ENCODE data around the gene PTPN1. TPM values are rescaled to one million over a fixed set of nuclear protein-coding genes. Genes with fewer than 3 reads are reported as not detected.
"Not testable (repeated sequence)": the region's sequence is repeated elsewhere in the genome, so short reads cannot be mapped to it uniquely, and the experiment has no call there.

PTPN1 gene
- total RNA-seq, 2 donors from 2014 or later: 52.6 to 113 TPM

DNA sequence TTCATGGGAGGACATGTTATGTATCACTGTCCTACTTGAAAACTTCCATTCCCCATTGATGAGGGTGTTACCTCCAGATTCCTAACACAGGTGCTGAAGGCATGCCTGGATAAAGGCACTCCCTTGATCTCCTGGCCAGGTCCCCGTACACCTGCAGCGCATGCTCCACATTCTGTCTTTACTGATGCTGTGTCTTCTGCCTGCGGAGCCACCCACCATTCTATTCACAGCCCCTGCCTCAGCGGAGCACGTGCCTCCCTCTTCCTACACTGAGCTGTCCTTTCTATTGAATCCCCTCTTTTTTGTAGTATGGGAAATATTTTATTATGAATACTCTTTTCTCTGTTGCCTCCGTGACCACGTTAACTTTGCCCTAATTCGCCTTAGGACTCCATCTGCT, 25.0 kb downstream of the PTPN1 start:
- Mint-ChIP-seq H3K36me3 (peaks cover 0 to 7% of the 10 kb centered on the region in 2 donors), H3K9me3 (no peaks in the 10 kb centered on the region), H3K27ac (peak overlapping the region in 1 of 2 donors; percentile 83)
- no peak for ATAC-seq
- DNase-seq (ENCODE audit: low spot score in 2 of 2): no peak

DNA sequence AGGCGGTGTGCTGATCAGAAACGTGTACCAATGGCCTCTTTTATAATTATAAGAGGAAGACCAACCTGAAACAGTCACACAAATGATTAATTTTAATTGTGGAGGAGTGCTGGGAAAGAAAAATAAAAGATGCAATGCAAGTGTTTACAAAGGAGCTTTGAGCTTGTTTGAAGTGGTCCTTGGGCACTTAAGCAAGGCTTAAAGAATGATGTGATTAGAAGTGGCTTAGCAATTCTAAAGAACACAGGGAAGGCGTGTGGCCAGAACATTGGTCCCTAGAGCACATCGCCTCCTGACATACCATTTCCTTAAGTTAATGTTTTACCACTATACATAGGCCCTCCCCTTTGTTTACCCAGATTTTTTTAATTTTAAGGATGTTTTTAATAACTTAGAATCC, 26.1 kb downstream of the PTPN1 start:
- peaks cover 0 to 18% of the 10 kb centered on the region in 2 donors for H3K36me3 Mint-ChIP-seq
- no peak for ATAC-seq
- H3K27ac Mint-ChIP-seq: no peak overlapping the region
- no peak for DNase-seq (ENCODE audit: low spot score in 2 of 2)
- H3K9me3 Mint-ChIP-seq: no peaks in the 10 kb centered on the region

DNA sequence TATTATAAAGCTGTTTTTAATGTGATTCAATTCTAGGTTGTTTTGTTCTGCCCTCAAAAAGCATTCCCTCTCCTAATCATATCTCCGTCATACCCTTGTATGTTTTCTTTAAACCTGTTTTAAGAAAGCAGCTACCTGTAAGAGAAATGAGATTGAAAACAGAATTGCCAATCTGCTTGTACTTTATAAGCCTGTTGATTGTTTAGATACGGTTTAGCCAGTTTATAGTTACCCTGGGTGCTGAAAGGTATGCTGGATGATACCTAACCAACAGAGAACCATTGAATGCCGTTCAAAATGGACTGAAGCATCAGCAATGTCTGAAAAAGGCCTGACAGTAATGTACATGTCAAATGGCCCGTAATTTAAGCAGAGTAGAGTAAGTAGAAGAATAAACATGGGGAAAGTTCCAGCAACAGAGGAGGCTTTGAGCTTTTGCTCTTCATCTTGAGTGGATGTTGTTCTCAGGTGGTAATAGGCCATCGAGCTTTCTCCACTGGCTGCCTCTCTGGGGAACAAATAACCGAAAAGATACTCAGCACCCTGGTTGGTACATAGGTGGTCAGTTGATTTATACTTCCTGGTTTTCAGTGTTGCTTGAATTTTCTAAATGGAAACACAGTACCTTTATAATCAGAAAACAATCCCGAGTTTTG, 27.5 kb downstream of the PTPN1 start:
- H3K36me3 Mint-ChIP-seq: peaks cover 0 to 24% of the 10 kb centered on the region in 2 donors
- DNase-seq (ENCODE audit: low spot score in 2 of 2): no peak
- H3K27ac Mint-ChIP-seq: peak overlapping the region; percentile 33 to 38
- ATAC-seq: no peak
- H3K9me3 Mint-ChIP-seq: no peaks in the 10 kb centered on the region

DNA sequence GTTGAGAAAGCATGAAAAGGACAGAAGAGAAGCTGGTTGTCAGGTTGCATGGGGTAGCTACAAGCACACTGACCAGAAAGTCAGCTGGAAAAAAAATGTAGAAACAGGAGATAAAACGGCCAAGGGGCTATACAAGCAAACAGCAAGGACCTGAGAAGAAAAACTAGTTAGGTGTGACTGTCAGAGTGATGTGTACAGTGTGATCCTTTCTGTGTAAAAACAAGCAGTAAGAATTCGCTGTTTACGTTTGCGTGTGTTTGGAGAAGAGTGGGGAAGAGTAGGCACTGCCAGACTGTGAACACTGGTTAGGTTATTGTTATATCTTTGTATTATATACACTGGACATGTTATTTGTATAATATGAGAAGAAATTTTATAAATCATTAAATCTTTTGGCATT, 28.1 kb downstream of the PTPN1 start:
- Mint-ChIP-seq H3K36me3 (peaks cover 0 to 29% of the 10 kb centered on the region in 2 donors), H3K9me3 (no peaks in the 10 kb centered on the region), H3K27ac (no peak overlapping the region)
- DNase-seq (ENCODE audit: low spot score in 2 of 2) (no peak), ATAC-seq (no peak)

DNA sequence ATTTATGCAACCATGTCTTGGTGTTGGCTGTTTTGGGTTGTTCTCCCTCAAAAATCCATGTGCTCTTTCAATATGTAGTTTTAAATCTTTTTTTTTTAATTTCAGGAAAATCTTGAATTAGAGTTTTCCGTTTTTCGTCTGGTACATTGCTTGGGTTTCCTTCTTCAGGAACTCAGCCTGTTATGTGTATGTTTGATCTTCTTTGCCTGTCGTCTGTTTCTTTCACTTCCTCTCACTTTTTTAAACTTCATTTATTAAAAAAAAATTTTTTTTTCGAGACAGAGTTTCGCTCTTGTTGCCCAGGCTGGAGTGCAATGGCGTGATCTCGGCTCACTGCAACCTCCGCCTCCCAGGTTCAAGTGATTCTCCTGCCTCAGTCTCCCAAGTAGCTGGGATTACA, 29.6 kb downstream of the PTPN1 start:
- not testable (repeated sequence) for ATAC-seq; H3K9me3 Mint-ChIP-seq; DNase-seq (ENCODE audit: low spot score in 2 of 2)
- Mint-ChIP-seq H3K27ac (peak overlapping the region in 1 of 2 donors; percentile 90), H3K36me3 (peaks cover 0 to 38% of the 10 kb centered on the region in 2 donors)

DNA sequence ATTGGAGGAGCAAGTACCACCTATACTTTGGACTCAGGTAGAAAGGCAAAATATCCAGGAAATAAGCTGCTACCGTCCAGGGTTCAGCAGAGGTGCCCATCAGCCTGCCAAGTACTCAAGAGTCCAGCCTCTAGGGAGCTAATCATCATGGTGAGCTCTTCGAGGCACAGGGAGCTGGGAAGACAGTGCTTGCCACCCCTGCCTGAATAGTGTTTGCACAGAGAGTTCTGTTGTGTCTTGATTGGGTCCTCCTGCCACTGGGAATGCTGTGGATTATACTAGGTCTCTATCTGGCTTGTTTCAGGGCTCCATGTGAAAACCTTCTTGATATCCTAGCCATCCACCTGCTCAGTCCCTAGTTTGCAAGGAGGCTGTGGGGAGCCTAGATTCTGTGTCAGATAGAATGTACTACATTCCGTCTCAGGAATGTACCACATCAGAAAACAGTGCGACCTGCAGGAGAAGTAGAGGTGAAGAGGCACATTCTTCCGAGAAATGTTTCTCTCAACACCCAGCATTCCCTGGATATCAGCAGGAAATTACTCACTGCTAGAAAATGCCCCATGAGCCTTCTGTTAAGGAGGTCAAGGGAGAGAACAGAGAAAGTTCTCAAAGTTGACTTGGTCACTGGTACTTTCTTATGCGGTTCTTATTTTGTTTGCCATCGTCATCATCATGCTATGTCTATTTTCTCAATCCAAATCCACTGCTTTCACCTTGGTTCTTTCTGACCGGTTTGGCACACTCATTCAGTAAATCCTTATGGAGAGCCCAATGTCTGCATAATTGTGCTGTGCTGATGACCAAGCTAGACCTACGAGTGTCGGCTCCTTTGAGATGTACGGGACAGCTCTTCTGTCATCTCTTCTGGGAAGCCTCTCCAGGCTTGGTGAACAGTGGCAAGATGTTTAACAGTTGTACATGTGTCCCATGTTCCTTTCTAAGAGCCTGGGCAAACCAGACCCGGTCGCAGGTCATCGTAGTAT, 30.7 kb downstream of the PTPN1 start:
- H3K36me3 Mint-ChIP-seq: peaks cover 0 to 44% of the 10 kb centered on the region in 2 donors
- peak; percentile 18 to 33 for ATAC-seq
- H3K9me3 Mint-ChIP-seq: no peaks in the 10 kb centered on the region
- DNase-seq (ENCODE audit: low spot score in 2 of 2): no peak
- peak overlapping the region; percentile 43 to 84 for H3K27ac Mint-ChIP-seq

DNA sequence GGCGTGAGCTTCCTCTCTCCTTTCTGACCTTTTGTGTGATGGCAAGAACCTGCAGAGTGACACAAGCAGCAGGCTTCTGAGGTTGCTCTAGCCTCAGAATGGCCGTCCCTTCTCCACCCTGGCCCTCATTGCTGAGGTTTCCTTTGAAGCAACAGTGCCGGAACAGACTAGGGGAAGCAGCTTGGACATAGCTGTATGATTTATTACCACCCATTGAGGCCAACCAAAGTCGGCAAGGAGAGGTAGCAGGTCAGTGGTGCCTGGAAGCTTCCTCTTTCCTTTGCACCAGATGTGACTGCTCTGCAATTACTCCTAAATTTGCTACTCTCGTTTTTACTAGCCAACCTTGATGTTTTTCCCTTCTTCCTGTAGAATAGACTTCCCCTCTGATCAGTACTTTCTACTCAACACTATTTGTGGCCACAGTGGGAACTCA, 31.4 kb downstream of the PTPN1 start:
- peak; percentile 22 to 71 for ATAC-seq
- no peak for DNase-seq (ENCODE audit: low spot score in 2 of 2)
- Mint-ChIP-seq H3K27ac (peak overlapping the region; percentile 43 to 92), H3K36me3 (peaks cover 0 to 44% of the 10 kb centered on the region in 2 donors), H3K9me3 (no peaks in the 10 kb centered on the region)

DNA sequence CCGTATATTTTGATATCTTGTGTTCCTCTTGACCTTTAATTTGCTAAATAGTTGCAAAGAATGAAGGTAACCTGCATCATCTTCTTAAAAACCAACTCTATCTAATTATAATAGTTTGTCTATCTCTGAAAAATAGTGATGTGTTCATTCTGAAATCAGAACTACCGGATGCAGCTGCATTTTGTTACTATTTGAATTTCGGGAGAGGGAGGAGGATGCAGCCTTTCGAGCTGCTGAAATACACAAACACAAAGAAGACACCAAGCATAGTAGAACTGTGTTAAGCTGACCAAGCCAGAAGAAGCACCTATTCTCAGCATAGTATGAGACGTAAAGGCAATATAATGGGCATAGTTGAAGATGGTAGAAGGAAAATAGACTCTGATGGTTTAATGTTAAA, 33.1 kb downstream of the PTPN1 start:
- no peaks in the 10 kb centered on the region for H3K9me3 Mint-ChIP-seq
- peaks cover 0 to 45% of the 10 kb centered on the region in 2 donors for H3K36me3 Mint-ChIP-seq
- no peak for DNase-seq (ENCODE audit: low spot score in 2 of 2)
- H3K27ac Mint-ChIP-seq: no peak overlapping the region
- ATAC-seq: no peak

DNA sequence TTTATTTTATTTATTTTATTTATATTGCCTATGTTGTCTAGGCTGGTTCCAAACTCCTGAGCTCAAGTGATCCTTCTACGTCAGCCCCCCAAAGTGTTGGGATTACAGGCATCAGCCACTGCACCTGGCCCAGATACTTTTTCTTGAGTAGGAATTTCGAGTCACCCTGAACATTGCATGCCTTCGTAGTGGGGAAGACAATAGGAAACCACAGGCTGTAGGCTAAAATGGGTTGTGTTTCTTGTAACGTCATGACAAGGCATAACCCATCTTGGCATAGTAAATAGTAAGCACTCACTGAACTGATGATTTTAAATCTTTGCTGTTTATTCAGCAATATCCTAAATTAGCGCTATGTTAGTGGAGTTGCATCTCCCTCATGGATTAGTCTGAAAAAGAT, 34.9 kb downstream of the PTPN1 start:
- no peaks in the 10 kb centered on the region for H3K9me3 Mint-ChIP-seq
- peak overlapping the region; percentile 88 to 99 for H3K27ac Mint-ChIP-seq
- DNase-seq (ENCODE audit: low spot score in 2 of 2): no peak
- no peak for ATAC-seq
- peaks cover 0 to 56% of the 10 kb centered on the region in 2 donors for H3K36me3 Mint-ChIP-seq

DNA sequence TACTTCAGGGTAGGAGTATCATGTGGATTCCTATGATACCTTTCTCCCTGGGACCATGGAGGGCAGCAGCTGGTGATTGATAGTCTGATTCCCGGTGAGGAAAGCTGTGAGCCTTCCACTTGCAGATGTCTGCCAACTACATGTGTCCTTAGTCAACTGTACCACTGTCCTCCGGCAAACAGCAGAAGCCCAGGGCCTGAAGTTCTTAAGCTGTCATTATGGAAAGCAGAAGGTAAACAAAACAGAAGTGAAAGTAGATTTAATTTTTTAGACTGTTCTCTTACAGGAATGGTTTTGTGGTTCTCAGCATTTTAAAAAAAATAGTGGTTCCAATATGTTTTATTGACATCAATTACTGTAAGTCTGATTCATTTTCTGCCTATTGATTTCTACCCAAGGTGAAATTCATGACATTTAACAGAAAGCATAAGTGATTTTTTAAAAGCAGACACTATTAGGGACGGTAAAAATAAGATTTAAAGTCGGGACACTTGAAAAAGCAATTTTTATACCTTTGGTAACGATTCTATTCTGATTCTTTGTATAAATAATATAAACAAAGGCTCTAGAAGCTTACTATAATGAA, 36.6 kb downstream of the PTPN1 start:
- H3K27ac Mint-ChIP-seq: peak overlapping the region; percentile 88 to 99
- DNase-seq (ENCODE audit: low spot score in 2 of 2) (no peak), ATAC-seq (peak; percentile 60 to 79)
- no peaks in the 10 kb centered on the region for H3K9me3 Mint-ChIP-seq
- peaks cover 0 to 43% of the 10 kb centered on the region in 2 donors for H3K36me3 Mint-ChIP-seq

DNA sequence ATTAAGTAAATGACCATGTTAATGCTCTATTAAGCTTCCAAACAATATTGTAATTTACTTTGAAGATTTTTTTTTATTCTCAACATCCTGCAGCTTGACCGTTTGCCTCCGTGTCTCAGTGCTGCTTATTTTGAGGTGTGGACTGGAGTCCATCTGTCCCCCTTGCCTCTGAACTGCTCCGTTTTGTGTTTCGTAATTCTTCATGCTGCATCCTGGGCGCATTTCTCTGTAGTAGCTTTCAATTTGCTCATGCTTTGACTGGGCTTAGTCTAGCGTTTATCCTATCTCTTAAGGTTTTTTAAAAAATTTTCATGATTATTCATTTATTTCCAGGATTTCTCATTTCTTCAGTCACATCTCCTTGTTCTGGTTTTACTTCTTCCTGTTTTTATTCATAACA, 37.8 kb downstream of the PTPN1 start:
- Mint-ChIP-seq H3K9me3 (no peaks in the 10 kb centered on the region), H3K36me3 (peaks cover 0 to 38% of the 10 kb centered on the region in 2 donors), H3K27ac (peak overlapping the region; percentile 88 to 99)
- DNase-seq (ENCODE audit: low spot score in 2 of 2) (no peak), ATAC-seq (peak in 1 of 2 donors; percentile 25)

DNA sequence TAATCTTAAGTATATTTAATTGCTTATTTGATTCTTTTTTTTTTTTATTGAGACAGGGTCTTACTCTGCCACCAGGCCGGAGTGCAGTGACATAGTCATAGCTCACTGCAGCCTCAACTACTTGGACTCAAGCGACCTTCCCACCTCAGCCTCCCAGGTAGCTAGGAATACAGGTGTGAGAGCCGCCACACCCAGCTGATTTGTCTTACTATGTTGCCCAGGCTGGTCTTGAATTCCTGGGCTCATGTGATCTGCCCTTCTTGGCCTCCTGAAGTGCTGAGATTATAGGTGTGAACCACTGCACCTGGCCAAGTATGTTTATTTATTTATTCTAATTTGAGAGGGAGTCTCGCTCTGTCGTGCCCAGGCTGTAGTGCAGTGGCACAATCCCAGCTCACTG, 38.2 kb downstream of the PTPN1 start:
- DNase-seq (ENCODE audit: low spot score in 2 of 2) (no peak), ATAC-seq (no peak)
- H3K27ac Mint-ChIP-seq: peak overlapping the region; percentile 88 to 99
- peaks cover 0 to 33% of the 10 kb centered on the region in 2 donors for H3K36me3 Mint-ChIP-seq
- H3K9me3 Mint-ChIP-seq: no peaks in the 10 kb centered on the region

DNA sequence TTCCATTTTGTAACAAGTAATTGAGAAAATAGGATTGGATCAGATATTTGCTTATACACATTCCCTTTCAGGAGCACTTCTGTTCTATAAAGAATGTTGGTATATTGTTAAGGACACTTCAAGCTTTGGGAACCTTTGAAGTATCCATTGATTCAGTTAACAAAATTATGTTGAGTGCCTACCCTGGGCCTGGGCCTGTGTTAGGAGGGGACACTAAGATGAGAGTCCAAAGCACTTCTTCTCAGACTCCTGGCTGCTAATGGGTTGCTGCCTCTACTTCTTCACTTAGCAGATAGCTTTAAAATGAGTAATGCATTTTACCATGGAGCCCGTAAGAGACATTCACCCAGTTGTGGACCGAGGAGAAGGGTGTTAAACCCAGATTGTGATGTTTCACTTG, 40.3 kb downstream of the PTPN1 start:
- Mint-ChIP-seq H3K36me3 (peaks cover 0 to 23% of the 10 kb centered on the region in 2 donors), H3K27ac (peak overlapping the region; percentile 84), H3K9me3 (no peaks in the 10 kb centered on the region)
- ATAC-seq (no peak), DNase-seq (ENCODE audit: low spot score in 2 of 2) (no peak)

DNA sequence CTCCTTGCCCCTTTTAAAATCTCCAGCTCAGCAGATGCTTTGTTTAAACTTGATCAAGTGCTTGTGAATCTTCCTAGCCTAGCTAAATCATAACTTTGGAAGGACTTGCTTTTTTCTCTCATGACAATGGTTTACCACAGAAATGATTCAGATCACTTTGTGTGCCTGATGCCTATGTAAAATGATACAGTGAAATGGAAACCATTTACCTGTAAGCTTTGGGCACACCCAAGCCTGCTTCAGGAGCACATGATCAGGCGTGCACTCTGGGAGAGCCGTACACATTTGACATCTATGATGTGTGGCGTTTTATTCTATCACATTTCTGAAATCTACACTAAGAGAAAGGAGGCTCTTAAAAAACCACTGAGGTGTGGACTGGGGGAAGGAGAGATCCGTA, 41.1 kb downstream of the PTPN1 start:
- H3K27ac Mint-ChIP-seq: peak overlapping the region; percentile 84 to 96
- H3K9me3 Mint-ChIP-seq: no peaks in the 10 kb centered on the region
- ATAC-seq (peak; percentile 79 to 87), DNase-seq (ENCODE audit: low spot score in 2 of 2) (peak in 1 of 2 donors; percentile 49)
- H3K36me3 Mint-ChIP-seq: peaks cover 0 to 19% of the 10 kb centered on the region in 2 donors

DNA sequence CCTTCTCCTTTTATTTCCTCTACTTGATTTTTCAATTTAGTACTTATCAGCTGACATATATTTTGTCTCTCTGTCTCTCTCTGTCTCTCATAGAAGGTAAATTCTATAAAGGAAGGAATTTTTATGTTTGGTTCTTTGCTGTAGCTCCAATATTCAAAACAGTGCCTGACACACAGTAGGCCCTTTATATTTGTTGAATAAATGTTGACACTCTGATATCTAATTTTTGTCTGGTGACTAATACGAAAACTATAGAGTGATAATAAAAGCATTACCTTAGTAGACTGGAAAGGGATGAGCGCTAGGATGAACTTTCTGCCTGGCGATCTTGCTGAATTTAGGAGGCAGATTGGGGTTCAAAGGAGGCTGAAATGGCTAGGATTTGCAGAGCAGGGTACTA, 42.8 kb downstream of the PTPN1 start:
- Mint-ChIP-seq H3K36me3 (peaks cover 0 to 24% of the 10 kb centered on the region in 2 donors), H3K9me3 (no peaks in the 10 kb centered on the region), H3K27ac (no peak overlapping the region)
- ATAC-seq: no peak
- no peak for DNase-seq (ENCODE audit: low spot score in 2 of 2)

DNA sequence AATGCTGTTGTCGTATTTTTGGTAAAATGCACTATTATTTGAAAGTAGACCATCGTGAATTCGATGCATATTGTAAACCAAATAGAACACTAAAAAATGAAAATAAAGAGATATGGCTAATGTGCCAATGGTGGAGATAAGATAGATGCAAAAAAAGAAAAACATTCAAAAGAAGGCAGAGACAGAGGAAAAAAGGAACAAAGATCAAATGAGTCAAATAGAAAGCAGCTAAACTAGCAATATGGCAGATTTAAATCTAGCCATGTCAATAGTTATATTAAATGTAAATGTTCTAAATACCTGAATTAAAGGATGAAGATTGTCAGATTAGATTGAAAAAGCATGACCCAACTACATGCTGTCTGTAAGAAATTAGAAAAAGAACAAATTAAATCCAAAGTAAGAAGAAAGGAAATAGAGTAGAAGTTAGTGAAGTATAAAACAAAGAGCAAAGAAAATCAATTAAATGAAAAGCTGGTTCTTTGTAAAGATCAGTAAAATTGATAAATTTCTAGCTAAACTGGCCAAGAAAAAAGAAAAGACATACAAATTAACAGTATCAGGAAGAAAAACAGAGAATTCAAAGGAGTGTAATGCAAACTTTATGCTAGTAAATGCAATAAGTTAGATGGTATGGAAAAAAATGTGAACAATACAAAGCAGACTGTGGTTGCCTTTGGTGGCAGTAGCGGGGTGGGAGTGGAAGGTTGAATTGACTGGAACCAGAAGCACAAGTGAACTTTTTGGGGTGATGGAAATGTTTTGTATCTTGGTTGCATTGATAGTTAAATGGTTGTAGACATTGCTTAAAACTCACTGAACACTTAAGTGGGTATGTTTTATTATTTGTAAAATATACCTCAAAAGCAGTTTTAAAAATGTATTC, 44.8 kb downstream of the PTPN1 start:
- DNase-seq (ENCODE audit: low spot score in 2 of 2) (no peak), ATAC-seq (peak; percentile 45 to 51)
- no peaks in the 10 kb centered on the region for H3K9me3 Mint-ChIP-seq
- H3K27ac Mint-ChIP-seq: no peak overlapping the region
- H3K36me3 Mint-ChIP-seq: peaks cover 0 to 28% of the 10 kb centered on the region in 2 donors
